ENCODE results near the gene TTLL7. TPM values are rescaled to one million over a fixed set of nuclear protein-coding genes. Genes with fewer than 3 reads are reported as not detected.
"Not testable (repeated sequence)": the region's sequence is repeated elsewhere in the genome, so short reads cannot be mapped to it uniquely, and the experiment has no call there.

Gene TTLL7
- total RNA-seq, 1 donor from 2014 or later, result 11.5 TPM

DNA sequence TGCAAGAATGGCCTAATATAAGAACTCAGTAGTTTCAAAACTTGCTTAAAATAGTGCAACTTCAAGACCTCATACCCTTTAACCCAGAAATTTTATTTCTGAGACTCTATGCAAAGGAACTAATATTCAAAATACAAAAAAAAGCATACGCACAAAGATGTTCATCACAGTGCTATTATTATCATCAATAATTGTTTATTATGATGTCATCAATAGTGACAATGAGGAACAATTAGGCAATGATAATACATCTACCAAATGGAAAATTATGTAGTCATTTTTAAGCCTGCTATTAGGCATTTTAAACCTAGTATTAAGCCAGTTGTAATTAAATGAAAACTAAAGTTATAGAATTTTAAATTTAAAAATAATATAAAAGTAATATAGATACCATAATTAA, 3.3 kb downstream of the TTLL7 start:
- no peak for DNase-seq

DNA sequence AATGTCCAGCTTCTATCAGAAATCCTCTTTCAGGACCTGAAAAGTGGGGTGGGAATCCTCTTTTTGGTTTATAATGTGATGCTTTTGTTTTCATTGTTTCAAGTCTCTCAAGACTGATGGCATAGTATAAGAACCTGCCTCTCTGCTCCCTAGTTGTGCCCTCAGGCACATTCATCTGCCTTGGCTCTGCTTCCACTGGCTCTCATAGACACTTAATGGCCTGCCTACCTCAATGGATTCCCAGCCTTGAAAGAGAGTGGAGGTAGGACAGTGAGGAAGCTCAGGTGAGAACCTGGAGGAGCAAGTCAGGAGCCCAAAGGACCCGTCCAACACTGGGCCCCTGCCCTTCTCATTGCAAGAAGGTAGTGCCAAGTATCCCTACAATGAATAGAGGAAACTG, 4.8 kb downstream of the TTLL7 start:
- no peak for DNase-seq

DNA sequence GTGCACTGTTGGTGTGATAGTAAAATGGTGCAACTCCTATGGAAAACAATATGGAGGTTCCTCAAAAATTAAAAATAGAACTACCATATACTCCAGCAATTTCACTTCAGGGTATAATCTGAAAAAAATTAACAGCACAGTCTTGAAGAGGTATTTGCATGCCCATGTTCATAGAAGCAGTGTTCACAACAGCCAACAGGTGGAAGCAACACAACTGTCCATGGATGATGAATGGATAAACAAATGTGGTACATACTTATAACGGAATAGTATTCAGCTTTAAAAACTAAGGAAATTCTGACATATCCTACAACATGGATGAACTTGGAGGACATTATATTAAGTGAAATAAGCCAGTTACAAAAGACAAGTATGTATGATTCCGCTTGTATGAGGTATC, 8.2 kb downstream of the TTLL7 start:
- no peak for DNase-seq

DNA sequence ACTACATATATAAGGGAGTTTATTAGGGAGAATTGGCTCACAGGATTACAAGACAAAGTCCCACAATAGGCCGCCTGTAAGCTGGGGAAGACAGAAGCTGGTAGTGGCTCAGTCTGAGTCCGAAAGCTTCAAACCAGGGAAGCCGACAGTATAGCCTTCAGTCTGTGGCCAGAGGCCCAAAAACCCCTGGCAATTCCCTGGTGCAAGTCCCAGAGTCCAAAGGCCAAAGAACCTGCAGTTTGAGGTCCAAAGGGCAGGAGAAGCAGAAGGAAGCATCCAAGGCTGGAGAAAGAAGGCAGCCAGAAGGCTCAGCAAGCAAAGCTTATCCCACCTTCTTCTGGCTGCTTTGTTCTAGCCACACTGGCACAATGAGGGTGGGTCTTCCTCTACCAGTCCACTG, 13.9 kb downstream of the TTLL7 start:
- DNase-seq, result no peak

DNA sequence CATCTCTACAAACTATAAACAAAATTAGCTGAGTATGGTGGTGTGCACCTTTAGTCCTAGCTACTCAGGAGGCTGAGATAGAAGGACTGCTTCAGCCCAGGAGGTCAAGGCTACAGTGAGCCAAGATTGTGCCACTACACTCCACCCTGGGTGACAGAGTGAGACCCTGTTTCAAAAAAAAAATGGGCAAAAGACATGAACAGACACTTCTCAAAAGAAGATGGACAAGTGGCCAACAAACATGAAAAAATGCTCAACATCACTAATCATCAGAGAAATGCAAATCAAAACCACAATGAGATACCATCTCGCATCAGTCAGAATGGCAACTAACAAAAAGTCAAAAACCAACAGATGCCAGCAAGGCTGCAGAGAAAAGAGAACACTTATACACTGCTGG, 15.0 kb downstream of the TTLL7 start:
- not testable (repeated sequence) for DNase-seq

DNA sequence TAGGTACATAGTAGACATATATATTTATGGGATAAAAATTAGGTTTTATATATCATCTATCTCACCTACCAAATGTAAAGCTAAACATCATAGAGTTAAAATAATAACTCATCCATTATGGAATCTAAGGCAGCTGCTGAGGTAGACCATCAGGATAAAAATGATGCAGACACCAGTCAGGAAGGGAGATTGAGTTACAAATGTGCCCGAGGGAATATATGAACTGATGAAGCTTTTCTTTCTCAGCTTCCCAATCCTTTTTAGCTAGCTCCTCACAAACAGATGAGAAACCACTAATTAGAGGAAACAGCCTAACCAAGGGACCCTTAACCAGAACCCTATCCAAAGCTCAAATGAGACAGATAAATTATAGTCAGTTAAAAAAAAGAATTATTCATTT, 20.9 kb downstream of the TTLL7 start:
- DNase-seq, result no peak

DNA sequence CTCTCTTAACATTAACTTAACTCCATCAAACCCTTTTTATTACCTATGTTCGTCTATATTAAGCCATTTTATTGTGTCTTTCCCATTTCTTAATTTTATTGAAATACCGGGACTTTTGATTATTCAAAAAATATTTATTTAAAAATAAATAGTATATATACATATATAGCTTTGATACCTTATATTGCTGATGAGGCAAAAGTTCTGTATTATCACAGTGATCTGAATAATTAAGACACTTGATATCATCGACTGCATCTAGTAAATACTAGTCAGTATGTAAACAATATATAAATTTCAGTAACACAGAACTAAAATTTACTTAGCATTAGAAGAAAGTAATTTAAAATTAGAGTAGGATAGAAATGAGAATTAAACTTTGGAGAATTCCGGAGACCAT, 22.0 kb downstream of the TTLL7 start:
- no peak for DNase-seq

DNA sequence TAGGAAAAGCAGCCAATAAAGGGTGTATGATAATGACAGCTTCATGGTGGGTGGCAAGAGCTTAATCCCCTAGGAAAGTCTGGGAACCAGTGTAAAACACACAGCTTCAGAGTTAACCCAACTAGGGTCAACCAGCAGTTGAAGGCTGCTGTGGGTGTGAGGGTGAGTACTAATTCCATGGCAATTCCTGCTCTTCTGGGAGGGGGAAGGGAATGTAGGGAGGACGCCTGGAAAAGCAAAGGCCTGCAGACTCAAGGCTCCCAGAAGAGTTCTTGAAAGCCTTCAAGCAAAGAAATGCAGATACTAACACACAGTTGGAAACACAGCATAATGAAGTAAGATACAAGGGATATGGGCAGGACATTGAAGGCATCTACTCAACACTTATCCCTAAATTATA, 28.1 kb downstream of the TTLL7 start:
- DNase-seq, result no peak

DNA sequence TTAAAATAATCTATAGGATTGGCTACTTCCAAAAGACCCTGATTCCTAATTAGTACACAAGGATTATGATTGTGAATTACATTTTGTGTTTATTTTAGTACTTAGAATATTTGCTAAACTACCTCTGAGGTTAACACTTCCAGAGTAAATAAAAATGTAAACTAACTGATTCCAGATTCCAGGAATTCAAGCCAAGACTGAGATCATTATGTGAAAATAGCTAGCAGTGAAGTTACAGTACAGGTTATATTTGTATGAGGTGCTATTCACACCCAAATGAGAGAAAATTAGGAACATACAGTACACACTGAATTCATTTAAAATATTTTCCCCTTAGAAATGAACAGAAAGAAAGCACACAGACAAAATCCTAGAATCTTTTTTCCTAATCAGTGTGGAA, 28.8 kb downstream of the TTLL7 start:
- no peak for DNase-seq

DNA sequence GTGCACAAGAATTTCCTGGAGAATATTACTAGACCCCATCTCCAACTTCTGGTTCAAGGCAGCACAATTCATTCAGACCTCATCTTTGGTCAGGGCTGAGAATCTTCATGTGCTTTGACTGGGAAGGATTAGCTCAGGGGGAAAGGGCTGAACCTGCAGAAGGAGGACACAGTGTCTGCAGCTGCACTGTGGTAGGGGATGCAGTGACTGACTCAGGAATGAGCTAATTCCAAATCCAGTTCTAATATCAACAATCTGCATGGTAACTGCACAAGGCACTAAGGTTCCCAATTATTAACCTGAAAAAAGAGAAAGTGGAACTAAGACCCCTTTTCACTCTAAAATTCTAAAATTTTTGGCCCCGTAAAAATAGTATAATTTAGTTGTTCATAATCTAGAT, 31.6 kb downstream of the TTLL7 start:
- no peak for DNase-seq

DNA sequence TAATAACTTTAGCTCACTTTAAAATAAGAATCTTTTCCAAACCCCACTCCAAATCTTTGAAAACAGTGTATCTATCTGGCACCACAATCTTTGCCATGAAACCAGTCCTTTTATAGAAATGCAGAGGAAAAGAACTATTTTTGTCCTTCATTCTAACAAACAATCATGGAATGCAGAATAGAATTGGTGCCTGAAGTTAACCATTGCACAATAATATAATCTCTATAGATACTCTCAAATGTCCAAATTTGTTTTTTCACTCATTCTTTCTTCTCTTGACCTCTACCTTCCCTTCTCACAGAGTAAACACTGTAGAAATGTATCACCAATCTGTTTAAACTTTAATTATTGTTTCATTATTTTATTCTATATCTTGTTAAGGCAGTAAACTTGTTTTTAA, 34.8 kb downstream of the TTLL7 start:
- DNase-seq, result no peak

DNA sequence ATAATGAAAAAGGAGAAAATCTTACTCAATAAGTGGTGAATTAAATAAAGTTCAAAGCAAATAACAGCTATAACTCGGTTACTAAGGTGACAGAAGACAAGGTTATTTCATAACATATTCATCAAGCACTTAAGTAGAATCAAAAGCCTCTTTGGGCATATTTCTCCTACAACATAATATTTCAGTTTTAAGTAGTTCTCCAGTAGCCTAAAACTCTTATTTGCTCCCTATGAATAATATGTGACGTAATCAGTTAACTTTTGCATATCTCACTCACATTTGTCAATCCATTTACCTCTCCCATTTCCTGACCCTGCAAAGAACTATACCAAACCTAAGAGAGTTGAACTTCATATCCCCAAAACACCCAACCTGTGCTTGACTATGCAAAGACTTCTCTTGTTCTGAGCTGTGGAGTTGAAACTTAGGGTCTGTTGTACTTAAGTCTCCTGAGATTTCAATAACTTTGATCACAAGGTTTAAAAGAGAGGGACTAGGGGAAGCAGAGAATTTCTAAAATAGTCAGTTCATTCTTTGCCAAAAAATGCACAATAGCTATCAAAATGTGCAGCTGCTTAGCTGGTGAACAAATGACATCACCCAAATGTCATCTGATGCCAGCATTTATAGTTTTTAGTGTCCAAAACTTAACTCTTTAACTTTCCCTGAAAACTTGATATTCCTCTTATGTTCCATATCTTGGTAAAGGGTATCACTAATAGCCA, 37.2 kb downstream of the TTLL7 start:
- no peak for DNase-seq

DNA sequence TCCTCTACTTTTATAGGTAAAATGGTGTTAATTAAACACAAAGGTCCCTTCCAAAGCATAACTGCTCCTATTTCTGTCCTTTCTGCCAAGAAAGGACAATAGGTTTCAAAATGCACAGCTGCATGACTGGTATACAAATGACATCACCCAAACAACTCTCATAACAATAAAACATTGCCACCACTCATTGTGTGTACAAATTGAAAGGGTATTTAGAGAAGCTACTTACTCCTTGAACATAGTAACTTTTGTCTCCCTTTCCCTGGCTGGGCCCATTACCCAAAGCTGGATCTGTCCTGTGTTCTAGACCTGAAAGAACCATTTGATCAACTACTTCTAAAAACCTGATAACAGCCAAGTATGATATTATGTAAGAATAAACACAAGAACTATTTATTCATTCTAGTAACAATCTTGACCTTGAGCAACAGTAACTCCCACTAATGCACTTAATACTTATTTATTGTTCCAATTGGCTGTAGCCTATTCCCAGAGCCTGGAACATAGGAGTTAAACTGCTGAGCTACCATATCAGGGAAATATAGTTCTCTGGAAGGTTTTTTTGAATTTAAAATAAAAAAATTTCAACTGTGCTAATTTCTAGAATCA, 38.2 kb downstream of the TTLL7 start:
- DNase-seq, result no peak

DNA sequence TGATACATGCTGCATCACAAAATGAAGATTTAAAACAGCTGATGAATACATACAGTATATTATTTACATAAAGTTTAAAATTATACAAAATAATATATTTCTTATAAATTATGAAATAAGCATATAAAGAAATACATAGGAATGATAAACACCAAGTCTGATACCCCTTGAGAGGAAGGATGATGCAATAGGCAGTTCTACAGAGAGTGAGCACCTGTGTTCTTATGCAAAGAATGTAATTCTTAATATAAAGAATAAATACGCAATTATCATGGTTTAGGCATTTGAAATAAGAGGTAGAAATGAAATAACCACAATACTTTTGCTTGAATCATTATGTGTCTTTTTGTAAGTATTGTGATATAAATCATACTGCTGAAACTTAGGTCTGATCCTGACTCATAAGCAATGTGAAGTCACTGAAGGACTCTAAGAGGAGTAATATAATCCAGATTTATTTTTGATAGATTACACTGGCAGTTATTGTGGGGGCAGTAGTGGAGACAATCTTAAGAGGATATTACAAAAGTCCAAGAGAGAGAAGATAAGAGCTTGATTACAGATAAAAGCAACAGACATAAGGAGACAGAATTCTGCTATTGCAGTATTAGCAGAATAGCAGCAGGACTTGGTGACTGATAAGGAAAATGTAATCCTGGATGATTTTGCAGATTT, 39.0 kb downstream of the TTLL7 start:
- no peak for DNase-seq

DNA sequence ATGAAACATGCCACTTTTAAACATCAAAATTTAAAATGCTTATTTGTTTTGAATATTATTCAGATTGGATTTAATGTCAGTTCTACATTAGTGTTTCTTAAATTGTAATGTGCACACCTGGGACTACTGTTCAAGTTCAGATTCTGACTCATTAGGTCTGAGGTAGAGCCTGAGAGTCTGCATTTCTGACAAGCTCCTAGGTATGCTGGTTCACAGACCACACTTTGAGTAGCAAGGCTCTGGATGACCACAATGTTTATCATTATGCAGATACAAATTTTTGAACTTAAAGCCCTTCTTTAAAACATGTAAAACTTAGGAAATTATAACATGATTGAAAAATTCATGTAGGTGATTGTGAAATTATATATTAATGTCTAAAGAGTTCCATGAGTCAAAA, 40.2 kb downstream of the TTLL7 start:
- DNase-seq, result no peak

DNA sequence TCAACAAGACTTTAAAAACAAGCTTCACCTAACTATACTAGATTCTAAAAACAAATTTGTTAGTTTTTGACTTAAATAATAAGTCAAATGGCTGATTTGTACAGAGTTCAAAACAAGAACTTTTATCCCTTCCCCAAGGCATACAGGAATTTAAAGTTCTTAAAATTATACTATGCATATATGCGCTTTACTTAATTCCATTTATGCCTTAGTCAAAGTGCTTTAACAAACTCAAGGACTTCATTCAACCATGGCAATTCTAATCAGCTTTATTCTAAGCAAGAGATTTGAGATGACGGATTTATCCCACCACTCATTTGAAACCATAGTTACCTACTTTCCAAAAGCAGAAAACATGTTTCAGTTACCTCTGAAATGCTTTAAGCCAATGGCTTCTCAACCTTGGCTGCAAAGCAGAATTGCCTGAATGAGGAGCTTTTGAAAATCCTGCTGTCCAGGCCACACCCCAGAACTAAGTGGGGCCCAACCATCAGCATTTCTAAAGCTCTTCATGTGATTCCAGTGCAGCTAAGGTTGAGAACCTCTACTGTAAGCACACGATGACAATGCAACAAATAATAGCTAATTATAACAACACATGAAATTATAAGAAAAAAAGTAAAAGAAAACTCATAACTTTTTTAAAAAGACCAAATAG, 44.6 kb downstream of the TTLL7 start:
- no peak for DNase-seq

DNA sequence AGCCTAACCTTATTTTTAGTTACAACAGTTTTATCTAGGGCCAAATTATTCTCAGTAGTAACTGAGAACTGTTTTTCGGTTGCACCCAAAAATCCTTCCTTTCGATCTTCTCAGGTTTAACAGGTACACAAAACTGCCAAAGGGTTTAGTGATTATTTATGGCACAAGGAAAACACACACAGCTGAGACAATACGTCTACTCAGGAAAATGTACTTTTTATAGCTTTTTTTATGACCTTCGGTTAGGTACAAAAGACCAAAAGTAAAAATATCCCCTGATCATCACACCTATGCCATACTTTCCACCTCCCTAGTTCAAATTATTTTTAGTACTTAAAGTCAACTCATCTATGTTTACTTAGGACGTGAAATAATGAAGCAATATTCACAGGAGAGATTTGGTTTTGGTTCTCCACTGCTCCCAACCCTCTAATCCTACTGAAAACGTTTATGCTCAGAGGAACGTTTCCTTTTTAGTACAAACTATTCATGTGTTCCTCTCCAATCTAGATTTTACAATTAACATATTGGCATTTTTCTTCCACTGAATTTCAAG, 48.7 kb downstream of the TTLL7 start:
- DNase-seq, result no peak

DNA sequence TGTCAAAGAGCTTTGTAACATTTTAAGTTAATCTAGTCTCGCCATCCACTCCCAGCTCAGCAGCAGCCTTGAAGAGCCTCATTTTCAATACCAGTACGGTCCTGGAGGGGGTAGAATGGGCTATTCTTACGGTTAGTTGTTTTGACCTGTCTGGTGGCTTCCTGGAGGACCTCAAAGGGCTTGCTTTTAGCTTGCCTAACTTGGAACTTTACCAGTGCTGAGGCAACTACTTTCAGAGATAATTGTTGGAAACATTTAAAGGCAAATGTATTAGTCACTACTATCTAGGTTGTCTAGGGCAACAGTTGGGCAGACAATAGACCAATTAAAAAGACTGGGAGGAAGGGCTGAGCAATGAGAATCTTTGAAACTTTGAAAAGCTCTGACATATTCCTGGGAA, 56.0 kb downstream of the TTLL7 start:
- no peak for DNase-seq

DNA sequence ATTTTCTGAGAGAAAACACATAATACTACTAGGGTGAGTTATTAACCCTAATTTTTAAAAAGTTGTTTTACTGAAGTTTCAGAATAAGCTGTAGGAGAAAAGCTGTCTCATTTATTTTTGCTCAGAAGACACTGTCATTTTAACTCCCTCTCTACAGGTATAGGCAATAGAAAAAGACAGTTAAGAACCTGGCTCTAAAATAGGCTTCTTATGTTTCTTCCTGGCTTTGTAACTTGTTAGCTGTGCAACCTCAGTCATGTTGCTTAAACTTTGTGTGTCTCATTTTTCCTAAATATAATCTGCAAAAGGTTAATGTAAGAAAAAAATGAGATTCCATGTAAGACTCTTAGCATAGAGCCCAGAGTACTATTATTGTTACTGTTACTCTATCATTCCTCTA, 64.4 kb downstream of the TTLL7 start:
- DNase-seq, result no peak

DNA sequence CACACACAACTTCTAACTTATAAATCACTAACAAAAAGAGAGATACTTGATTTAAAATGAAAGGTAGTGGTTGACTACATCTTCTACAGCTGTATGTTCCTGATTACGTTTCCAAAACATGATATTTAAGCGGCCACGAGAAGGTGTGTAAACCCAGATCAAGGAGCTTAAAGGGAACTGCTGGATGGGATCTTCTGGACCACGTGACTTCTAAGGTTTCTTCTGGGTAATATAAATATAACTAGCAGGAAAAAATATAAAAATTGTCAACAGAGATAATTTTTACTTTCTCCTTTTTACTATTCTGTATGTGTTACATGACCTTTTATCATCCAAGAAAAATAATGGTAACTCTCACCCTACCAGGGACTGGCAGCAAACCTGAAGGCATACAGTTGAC, 66.2 kb downstream of the TTLL7 start:
- no peak for DNase-seq

DNA sequence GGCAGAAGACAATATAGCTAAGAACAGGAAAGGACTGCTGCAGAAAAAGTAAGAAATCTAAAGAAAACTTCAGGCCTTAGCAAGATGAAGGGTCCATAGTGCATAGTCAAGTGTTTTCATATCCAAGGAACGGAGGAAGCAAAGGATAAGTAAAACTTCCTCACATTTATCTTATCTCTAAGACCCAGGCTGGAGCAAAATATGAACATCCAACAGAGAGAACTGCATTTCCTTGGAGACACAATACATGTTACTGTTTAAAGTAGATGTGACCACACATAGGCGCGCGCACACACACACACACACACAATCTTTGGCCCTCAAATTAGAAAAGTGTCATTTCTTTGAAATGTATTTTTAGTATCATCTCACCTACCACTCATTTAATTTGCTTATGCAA, 66.7 kb downstream of the TTLL7 start:
- no peak for DNase-seq

DNA sequence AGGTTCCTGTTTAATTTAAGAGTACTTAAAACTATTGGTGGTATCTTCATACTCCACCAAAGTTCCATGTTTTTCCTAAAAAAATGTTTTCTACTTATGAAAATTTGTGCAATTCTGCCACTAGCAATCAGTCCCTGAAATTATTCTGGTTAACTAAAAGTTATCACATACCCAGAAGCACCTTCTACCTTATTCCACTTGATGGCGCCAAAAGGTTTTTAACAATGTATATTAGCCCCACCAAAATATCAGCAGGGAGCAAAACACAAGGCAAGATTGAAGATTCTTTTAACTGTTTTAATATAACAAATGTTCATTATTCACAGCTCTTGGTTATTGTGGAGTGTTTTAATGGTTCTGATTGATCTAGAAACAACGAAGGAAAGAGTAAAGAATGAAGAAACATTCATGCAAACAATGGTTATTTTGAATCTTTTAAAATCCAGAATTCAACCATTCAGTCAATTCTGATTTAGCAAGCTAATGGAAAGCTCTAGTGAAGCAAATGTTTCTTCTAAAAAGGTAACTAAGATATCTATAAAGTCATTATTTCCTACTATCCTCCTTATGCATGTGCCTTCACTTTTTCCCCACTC, 67.2 kb downstream of the TTLL7 start:
- DNase-seq, result peak; percentile 18

DNA sequence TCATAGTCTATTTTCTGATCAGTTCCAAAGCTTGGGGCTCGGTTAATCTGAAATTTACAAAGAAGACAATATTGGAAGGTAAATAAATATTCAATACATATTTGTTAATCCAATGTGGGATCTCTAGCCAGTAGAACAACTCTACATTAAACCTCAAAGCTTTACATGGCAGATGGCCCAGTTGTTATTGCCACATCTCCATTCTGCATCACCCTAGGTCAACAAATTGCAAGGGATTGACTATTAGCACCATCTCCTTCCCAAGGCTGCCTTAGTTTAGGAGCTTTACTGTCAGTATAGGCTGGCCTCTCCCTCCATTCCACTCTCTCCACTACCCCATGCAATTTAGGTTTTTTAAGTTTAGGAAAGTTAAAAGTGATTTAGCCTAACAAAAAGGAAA, 69.7 kb downstream of the TTLL7 start:
- DNase-seq, result no peak

Data from skin of body (tissue), 2 donors.